ENCODE data around the gene LACTBL1. TPM values are rescaled to one million over a fixed set of nuclear protein-coding genes. Genes with fewer than 3 reads are reported as not detected.

The LACTBL1 gene
- total and polyA plus RNA-seq, 2 of the 4 experiments (the other 2 are of a cell fraction) = not detected

GRCh38 chr1:22932803-22933470 is 39.7 kb downstream of the LACTBL1 start:
- Histone ChIP-seq H3K27me3 (ENCODE audit: control insufficient read depth, insufficient read depth, low read length) (peaks cover 46% of the 10 kb centered on the region), H4K8ac (ENCODE audit: low read depth in 2 of 2, low read length in 2 of 2) (no peak overlapping the region), H3K9ac (ENCODE audit: low read depth, low read length) (no peak overlapping the region), H4K20me1 (ENCODE audit: insufficient read depth, low read length) (no peaks in the 10 kb centered on the region), H2AK9ac (replicated peaks; ENCODE audit: low read depth, low read length, poor library complexity) (no peak overlapping the region), H2BK20ac (ENCODE audit: low read depth, low read length) (no peak overlapping the region), H3K36me3 (ENCODE audit: control insufficient read depth, insufficient read depth, low read length) (no peaks in the 10 kb centered on the region), H4K91ac (ENCODE audit: insufficient read depth, low read depth, low read length) (no peak overlapping the region), H3K4me2 (ENCODE audit: low read depth, low read length) (no peak overlapping the region), H3K14ac (replicated peaks; ENCODE audit: low read depth, low read length) (no peak overlapping the region), H3K4ac (ENCODE audit: low read depth, low read length) (no peak overlapping the region), H2AFZ (replicated peaks; ENCODE audit: low read length, poor library complexity) (no peak overlapping the region), H3K27ac (ENCODE audit: insufficient read depth, low read length) (no peak overlapping the region), H2BK15ac (ENCODE audit: low read depth, low read length) (no peak overlapping the region), H3K79me1 (ENCODE audit: low read depth in 1 of 2, low read length in 2 of 2) (no peaks in the 10 kb centered on the region), H4K5ac (ENCODE audit: low read depth, low read length) (no peak overlapping the region), H3K18ac (ENCODE audit: low read depth, low read length) (no peak overlapping the region), H3K9me3 (ENCODE audit: control insufficient read depth, insufficient read depth, low read length) (peaks cover 17% of the 10 kb centered on the region), H2BK120ac (ENCODE audit: low read depth, low read length) (no peak overlapping the region), H3K4me3 (ENCODE audit: insufficient read depth, low read depth, low read length) (no peak overlapping the region), H3K56ac (ENCODE audit: extremely low read depth, insufficient read depth, low read length) (no peak overlapping the region), H2AK5ac (ENCODE audit: low read depth, low read length) (no peak overlapping the region), H2BK5ac (ENCODE audit: low read depth, low read length, poor library complexity, severe bottlenecking) (no peak overlapping the region), H3K4me1 (ENCODE audit: control insufficient read depth, insufficient read depth, low read length) (no peaks in the 10 kb centered on the region), H3K23ac (ENCODE audit: low read depth, low read length) (no peak overlapping the region), H3K9me1 (ENCODE audit: insufficient read depth, low read length) (no peaks in the 10 kb centered on the region)
- dilution Hi-C loops (cut with HindIII; ENCODE audit: low sequenced_read_pairs, unreplicated experiment) (no loop called here), intact Hi-C loops (cut with micrococcal nuclease) (loop anchor here (10.0 kb wide), 1 partner anchor 508 kb away; no protein-coding TSS in a partner anchor), in situ Hi-C loops (cut with MboI; ENCODE audit: low sequenced_read_pairs) (loop anchor here (25.0 kb wide), 1 partner anchor 496 kb away; no protein-coding TSS in a partner anchor)
- ChIA-PET POLR2A (ENCODE audit: unreplicated experiment) (no interaction called here), CTCF (no interaction called here)
- TF ChIP-seq CTCF (conservative IDR thresholded peaks at IDR 0.05; ENCODE audit: low read depth, low read length) (no peak), CHD1 (IDR thresholded peaks at IDR 0.05; ENCODE audit: low read depth, low read length) (no peak), MAZ (IDR thresholded peaks at IDR 0.05; ENCODE audit: borderline replicate concordance, low read depth, low read length) (no peak), BHLHE40 (IDR thresholded peaks at IDR 0.05; ENCODE audit: low read depth, low read length) (no peak), MAFK (IDR thresholded peaks at IDR 0.05; ENCODE audit: low read depth, low read length) (no peak), ELK1 (IDR thresholded peaks at IDR 0.05; ENCODE audit: borderline replicate concordance, low read depth, low read length) (no peak), POLR2A (IDR thresholded peaks at IDR 0.05; ENCODE audit: low read depth, low read length) (no peak)
- DNase-seq (no peak), ATAC-seq (ENCODE audit: low read depth) (no peak)
- BruUV-seq (replicated peaks) = no TSS peak
- no CpG with 5 or more reads among the region's 4 CpGs for WGBS, 2 experiments (ENCODE audit: extremely low coverage in 2 of 2, insufficient read length in 1 of 2)
